HG02852 (cell line): Measurements from ENCODE around the gene GALT.

ENCODE experiments used
- ATAC-seq: cut with Tn5 transposase; IDR thresholded peaks from one replicate; pipeline ENCODE4 v1.9.1; 2021; ENCODE audit warnings: mild to moderate bottlenecking, moderate library complexity; ENCODE audit not compliant: unreplicated experiment

GALT gene

GRCh38 chr9:34675048-34675714 lies 28.7 kb downstream of the GALT start:
- no peak for ATAC-seq

DNA sequence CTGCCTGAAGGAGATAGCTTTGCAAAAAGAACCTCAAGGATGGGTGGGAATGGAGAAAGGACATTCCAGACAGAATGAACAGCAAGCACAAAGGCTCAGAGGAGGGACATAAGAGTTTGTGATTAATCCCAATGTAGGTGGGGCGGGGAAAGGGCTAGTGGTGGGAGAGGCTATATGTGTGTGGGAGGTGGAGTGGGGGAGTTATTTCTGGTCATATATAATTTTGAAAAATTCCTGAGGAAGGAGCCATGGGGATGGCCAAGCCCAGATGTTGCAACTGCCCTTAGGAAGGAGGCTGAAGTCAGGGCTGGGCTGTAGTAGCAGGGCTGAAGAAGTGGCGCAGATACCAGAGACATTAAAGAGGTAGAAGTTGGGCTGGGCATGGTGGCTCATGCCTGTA lies 29.4 kb downstream of the GALT start:
- no peak for ATAC-seq

DNA sequence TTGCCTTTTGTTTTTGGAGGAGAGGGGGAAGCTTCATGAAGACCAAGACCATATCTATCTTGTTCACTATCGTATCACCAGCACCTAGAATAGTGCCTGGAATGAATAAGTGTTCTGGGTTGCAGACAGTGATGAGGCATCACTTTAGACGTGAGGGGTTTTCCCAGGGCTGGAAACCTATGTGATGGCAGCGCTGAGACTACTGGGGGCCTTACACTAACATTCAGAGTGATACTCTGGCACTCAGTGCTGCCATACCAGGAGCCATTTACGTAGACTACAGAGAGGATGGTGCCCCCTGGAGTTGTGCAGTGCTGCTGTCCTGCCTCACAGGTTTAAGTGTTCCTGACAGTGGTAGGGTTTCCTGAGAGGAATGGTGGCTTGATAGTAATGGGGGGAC lies 37.7 kb downstream of the GALT start:
- ATAC-seq: no peak

GRCh38 chr9:34684816-34685215 lies 38.3 kb downstream of the GALT start:
- no peak for ATAC-seq

- no peak for ATAC-seq
Measured at GRCh38 chr9:34685591-34685990, 39.1 kb downstream of the GALT start.

DNA sequence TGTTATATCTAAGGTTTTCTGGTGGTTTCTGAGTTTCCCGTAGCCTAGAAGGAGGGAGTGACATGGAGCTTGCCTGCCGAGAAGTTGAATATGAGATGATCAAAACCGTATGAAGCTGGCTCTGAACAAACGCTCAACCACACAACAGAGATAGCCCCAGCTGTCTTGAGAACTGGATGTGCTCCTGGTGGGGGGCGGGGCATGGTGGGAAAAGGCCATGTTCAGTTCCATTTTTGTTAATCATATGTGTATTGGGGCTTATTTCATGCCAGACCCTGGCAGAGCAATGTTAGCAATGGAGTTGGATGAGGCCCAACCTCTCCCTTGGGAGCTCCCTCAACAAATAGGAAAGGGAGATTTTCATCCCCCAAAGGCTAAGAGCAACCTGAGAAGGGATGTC lies 39.8 kb downstream of the GALT start:
- no peak for ATAC-seq

DNA sequence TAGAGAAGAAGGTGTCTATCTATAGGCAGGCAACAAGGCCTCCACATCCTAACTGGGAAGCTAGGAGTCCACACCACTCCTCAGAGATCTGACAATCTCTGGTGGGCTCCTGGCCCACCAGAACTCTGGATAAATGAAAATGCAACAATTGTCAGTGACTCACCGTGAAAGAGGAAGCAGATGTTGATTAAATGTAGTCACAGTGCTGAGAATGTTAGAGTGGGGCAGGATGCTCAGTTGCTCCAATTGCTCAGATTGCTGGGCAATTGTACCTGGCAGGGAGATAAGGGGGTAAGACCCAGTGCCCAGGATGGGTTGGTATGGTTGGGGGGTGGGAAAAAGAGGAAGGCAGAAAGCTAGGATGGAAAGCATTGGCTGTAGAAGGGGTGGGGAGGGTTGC lies 40.3 kb downstream of the GALT start:
- ATAC-seq: no peak

DNA sequence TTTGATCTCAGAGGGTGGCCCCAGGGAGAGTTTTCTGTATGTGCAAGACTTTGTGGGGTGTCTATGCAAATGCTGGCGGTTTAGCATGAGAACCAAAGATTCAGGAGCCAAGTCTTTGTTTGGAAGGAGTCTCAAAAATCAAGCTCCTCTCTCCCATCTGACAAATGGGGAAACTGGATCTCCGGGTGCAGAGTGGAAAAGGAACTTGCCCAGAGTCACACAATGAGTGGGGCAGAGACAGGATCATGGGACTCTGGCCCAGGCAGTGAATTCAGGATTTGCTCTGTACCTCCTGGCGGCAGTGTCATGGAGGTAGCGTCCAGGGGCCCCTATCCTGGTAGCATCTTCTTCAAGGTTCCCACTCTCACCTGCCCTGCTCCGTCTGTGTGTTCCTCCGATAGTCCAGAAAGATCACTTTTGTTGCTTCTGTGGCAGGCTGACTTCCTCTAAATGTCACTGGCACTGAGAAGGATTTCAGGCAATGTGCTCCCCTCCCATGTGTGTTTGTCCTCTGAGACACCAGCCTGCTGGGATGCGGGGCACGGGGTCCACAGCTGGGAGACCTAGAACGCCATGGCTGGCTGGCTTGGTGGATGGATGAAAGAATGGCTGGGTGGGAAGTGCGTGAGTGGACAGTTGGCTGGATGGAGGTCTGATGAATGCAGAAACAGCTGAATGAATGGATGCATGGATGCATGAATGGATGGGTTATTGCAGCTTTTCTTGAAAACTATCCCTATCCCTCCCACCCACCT lies 41.0 kb downstream of the GALT start:
- ATAC-seq: no peak

DNA sequence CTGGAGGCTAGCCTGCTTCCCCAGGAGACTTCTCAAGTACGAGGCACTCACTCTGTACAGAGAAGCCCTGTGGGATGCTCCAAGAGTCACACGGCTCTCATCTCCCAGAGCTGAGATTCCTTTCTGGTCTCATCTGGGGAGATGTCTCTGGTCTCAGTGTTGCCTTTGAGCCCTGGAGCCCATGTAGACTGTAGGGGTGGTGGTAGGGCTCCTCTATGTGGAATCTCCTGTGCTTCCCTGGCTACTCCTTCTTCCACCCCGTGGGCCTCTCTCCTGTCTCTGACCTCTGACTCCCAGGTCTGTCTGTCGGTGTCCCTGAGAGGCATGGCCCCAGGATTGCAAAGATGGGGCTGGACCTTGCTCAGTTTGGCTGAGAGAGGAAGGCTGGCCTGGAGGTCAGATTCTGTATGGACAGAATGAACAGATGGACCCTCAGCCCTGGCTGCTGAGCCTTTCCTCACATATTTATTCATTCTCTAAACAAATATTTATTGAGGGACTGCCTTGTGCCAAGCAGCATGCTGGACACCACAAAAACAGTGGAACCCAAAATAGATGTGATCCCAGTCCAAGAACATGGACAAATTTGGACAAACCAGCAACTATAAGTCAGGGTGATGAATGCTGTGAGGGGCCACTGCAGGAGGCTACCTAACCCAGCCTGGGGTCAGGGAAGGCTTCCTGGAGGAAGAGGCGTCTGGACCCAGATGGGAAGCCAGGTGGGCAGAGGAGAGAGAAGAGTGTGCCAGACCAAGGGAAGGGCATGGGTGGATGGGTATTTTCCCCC lies 42.0 kb downstream of the GALT start:
- ATAC-seq: no peak

- no peak for ATAC-seq
Measured at GRCh38 chr9:34689116-34689470, 42.6 kb downstream of the GALT start.

- no peak for ATAC-seq
Measured at GRCh38 chr9:34689512-34689911, 43.0 kb downstream of the GALT start.

GRCh38 chr9:34690983-34691935 lies 44.8 kb downstream of the GALT start, which contains the start of gene CCL19:
CCL19 (minus strand) TSS chr9:34691276; CDS start chr9:34691139, 137 bp downstream.
- ATAC-seq: no peak

DNA sequence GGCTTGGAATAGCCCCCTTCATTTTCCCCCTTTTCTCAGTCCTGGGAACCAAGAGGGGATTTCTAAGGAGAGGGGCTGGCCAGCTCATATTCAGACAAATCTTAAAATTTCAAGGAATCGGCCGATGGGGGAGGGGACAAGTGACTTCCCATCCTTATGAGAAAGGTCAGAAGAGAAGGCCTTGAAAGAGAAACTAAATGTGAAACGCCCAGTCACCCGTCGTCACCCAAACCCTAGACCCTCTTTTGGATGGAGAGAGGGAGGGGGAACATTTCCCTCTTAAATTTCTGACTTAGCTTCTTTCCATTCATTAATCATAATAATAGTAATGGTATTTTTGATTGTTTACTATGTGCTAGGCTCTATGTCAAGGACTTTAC lies 45.5 kb downstream of the GALT start:
- ATAC-seq: no peak

DNA sequence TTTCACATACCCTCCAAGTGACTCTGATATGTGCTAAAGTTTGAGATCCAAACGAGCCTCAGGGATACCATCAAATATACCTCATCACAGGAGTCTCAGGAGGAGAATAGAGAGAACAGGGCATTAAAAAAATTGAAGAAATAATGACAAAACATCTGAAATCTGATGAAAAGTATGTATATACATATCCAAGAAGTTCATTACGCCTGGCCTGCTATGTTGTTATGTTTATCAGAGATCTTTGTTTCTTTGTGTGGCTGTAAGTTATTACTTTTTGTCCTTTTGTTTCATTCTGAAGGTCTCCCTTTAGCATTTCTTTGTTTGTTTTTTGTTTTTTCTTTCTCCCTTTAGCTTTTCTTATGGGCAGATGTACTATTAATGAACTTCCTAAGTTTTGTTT lies 47.1 kb downstream of the GALT start:
- no peak for ATAC-seq

DNA sequence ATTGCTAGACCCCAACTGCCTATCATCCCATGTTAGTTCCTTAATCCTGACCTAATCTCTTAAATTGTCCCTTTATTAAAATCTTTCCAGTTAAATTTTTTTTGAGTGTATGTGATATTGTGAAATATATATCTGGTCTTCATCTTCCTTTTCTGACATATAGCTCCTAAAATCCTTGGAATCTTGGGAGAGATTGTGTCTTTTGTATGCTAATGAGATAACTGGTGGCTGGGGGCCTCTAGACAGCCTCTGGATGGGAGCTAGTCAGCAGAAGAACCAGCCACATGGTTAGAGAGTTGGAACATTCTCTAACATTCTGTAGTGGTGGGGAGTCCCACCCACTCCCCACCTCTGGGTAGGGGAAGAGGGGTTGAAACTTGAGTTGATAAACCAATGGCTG lies 48.3 kb downstream of the GALT start:
- no peak for ATAC-seq
